Esophagus (tissue), 2 donors: ENCODE data around the gene LRRC10B. TPM values are rescaled to one million over a fixed set of nuclear protein-coding genes. Genes with fewer than 3 reads are reported as not detected.

ENCODE experiments used
- H3K27ac ChIP-seq, 2 donors: one replicate each; pipeline ENCODE4 v1.5.1; 2013; ENCODE audit warnings: low read depth in 2 of 2, mild to moderate bottlenecking in 2 of 2, inconsistent platforms in 1 of 2, low read length in 1 of 2, moderate library complexity in 1 of 2
- H3K27me3 ChIP-seq, 2 donors: one replicate each; pipeline ENCODE4 v1.6.1; 2013; ENCODE audit warnings: low read length in 2 of 2, control low read depth in 1 of 2, mild to moderate bottlenecking in 1 of 2; ENCODE audit not compliant: insufficient read depth in 2 of 2, control insufficient read depth in 1 of 2
- H3K36me3 ChIP-seq, 2 donors: one replicate each; pipeline ENCODE4 v1.6.1; 2013; ENCODE audit warnings: low read length in 1 of 2; ENCODE audit not compliant: control insufficient read depth in 2 of 2, insufficient read depth in 2 of 2
- H3K4me1 ChIP-seq, 2 donors: one replicate each; pipeline ENCODE4 v1.6.1; 2013; ENCODE audit warnings: low read length in 1 of 2; ENCODE audit not compliant: control insufficient read depth in 2 of 2, insufficient read depth in 2 of 2
- H3K4me3 ChIP-seq, 2 donors: one replicate each; pipeline ENCODE4 v1.5.1; 2013; ENCODE audit warnings: low read length in 2 of 2, mild to moderate bottlenecking in 2 of 2, low read depth in 1 of 2, moderate library complexity in 1 of 2
- H3K9me3 ChIP-seq, 2 donors: one replicate each; pipeline ENCODE4 v1.6.1; 2013; ENCODE audit warnings: mild to moderate bottlenecking in 2 of 2, low read depth in 1 of 2, low read length in 1 of 2, moderate library complexity in 1 of 2; ENCODE audit not compliant: control insufficient read depth in 2 of 2, insufficient read depth in 1 of 2
- WGBS, 2 donors: extraction: QIAGEN DNeasy Blood & Tissue Kit; methylation state at CpG; one replicate each; pipeline ENCODE4 v1.1.7; 2013; 5-methylcytosine and 5-hydroxymethylcytosine counted together
- polyA plus RNA-seq, 2 donors: library from polyadenylated mRNA; stranded (reverse); fragments of 200-250 nt; gene quantifications; one replicate each; pipeline ENCODE4 v1.2.3, GENCODE V29; 2013
- donor health status: healthy with polysubstance abuse.
- donor health status: Bipolar disorder and iron deficiency.

The LRRC10B gene
- polyA plus RNA-seq, 2 donors = 0.04 to 0.19 TPM

- Histone ChIP-seq H3K36me3 (no peaks in the 10 kb centered on the region), H3K27ac (no peak overlapping the region), H3K4me3 (no peak overlapping the region), H3K4me1 (no peaks in the 10 kb centered on the region), H3K9me3 (no peaks in the 10 kb centered on the region), H3K27me3 (no peaks in the 10 kb centered on the region)
- WGBS, 2 donors = 59 to 60% methylated on average over 26 of the region's 26 CpGs
Measured at GRCh38 chr11:61495801-61496601, 12.5 kb upstream of the LRRC10B start.

GRCh38 chr11:61496602-61497400 is 11.7 kb upstream of the LRRC10B start:
- 90 to 93% methylated on average over 15 of the region's 15 CpGs for WGBS, 2 donors
- Histone ChIP-seq H3K36me3 (no peaks in the 10 kb centered on the region), H3K4me1 (no peaks in the 10 kb centered on the region), H3K27me3 (no peaks in the 10 kb centered on the region), H3K27ac (no peak overlapping the region), H3K9me3 (no peaks in the 10 kb centered on the region), H3K4me3 (no peak overlapping the region)

GRCh38 chr11:61497473-61497872 is 11.1 kb upstream of the LRRC10B start:
- Histone ChIP-seq H3K4me1 (no peaks in the 10 kb centered on the region), H3K27ac (no peak overlapping the region), H3K9me3 (no peaks in the 10 kb centered on the region), H3K27me3 (no peaks in the 10 kb centered on the region), H3K4me3 (no peak overlapping the region), H3K36me3 (no peaks in the 10 kb centered on the region)
- 47 to 91% methylated on average over 2 of the region's 2 CpGs for WGBS, 2 donors

GRCh38 chr11:61497876-61498275 is 10.7 kb upstream of the LRRC10B start:
- Histone ChIP-seq H3K4me1 (no peaks in the 10 kb centered on the region), H3K27me3 (no peaks in the 10 kb centered on the region), H3K27ac (no peak overlapping the region), H3K36me3 (no peaks in the 10 kb centered on the region), H3K9me3 (no peaks in the 10 kb centered on the region), H3K4me3 (no peak overlapping the region)
- WGBS, 2 donors = 76 to 83% methylated on average over 9 of the region's 9 CpGs

- H3K9me3 ChIP-seq = no peaks in the 10 kb centered on the region
- H3K4me1 ChIP-seq = no peaks in the 10 kb centered on the region
- H3K27ac ChIP-seq = no peak overlapping the region
- no peak overlapping the region for H3K4me3 ChIP-seq
- H3K36me3 ChIP-seq = no peaks in the 10 kb centered on the region
- H3K27me3 ChIP-seq = no peaks in the 10 kb centered on the region
- WGBS, 2 donors = 79 to 84% methylated on average over 15 of the region's 15 CpGs
Measured at GRCh38 chr11:61498767-61499341, 9.7 kb upstream of the LRRC10B start.

GRCh38 chr11:61499816-61500491 is 8.6 kb upstream of the LRRC10B start:
- Histone ChIP-seq H3K27me3 (no peaks in the 10 kb centered on the region), H3K9me3 (no peaks in the 10 kb centered on the region), H3K36me3 (no peaks in the 10 kb centered on the region), H3K27ac (no peak overlapping the region), H3K4me3 (no peak overlapping the region), H3K4me1 (no peaks in the 10 kb centered on the region)
- WGBS, 2 donors = 43 to 58% methylated on average over 12 of the region's 12 CpGs

GRCh38 chr11:61502522-61502921 is 6.0 kb upstream of the LRRC10B start:
- 92 to 94% methylated on average over 1 of the region's 1 CpG for WGBS, 2 donors
- Histone ChIP-seq H3K9me3 (no peaks in the 10 kb centered on the region), H3K36me3 (no peaks in the 10 kb centered on the region), H3K4me1 (peaks cover 0 to 2% of the 10 kb centered on the region in 2 donors), H3K4me3 (no peak overlapping the region), H3K27me3 (no peaks in the 10 kb centered on the region), H3K27ac (no peak overlapping the region)

- Histone ChIP-seq H3K27ac (no peak overlapping the region), H3K4me1 (peaks cover under 1 to 2% of the 10 kb centered on the region in 2 donors), H3K27me3 (no peaks in the 10 kb centered on the region), H3K9me3 (no peaks in the 10 kb centered on the region), H3K36me3 (no peaks in the 10 kb centered on the region), H3K4me3 (no peak overlapping the region)
- 80 to 81% methylated on average over 8 of the region's 8 CpGs for WGBS, 2 donors
Measured at GRCh38 chr11:61503135-61503770, 5.3 kb upstream of the LRRC10B start.

- Histone ChIP-seq H3K36me3 (no peaks in the 10 kb centered on the region), H3K9me3 (no peaks in the 10 kb centered on the region), H3K4me1 (peaks cover 6 to 11% of the 10 kb centered on the region in 2 donors), H3K4me3 (no peak overlapping the region), H3K27me3 (peaks cover under 1 to 2% of the 10 kb centered on the region in 2 donors), H3K27ac (no peak overlapping the region)
- 80 to 84% methylated on average over 5 of the region's 5 CpGs for WGBS, 2 donors
Measured at GRCh38 chr11:61505106-61505505, 3.4 kb upstream of the LRRC10B start.
